ENCODE measurements around the gene CLEC16A. TPM values are rescaled to one million over a fixed set of nuclear protein-coding genes. Genes with fewer than 3 reads are reported as not detected.

Gene CLEC16A
- total and polyA plus RNA-seq, 2 experiments from 2014 or later = 9.9 to 24.1 TPM

DNA sequence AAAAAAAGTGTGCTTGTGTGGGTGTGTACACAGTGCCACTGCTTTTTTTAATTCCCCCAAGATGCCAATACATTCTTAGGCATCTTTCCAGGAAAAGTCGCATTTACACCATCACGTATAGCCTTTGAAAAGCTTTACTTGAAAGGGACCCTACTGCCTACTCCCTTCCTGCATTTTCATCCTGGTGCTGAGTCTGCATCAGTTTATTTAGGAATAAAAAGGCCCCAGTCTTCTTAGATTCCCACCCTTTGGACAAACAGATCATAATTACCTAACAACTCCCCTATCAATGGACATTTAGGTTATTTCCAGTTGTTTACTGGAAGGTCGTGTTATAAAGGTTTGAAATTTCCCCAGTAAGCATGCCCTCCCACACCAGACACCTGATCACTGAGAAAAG lies 54.9 kb downstream of the CLEC16A start (continued):
- TF ChIP-seq CTCF (conservative IDR thresholded peaks at IDR 0.05; ENCODE audit: low read depth in 2 of 2) = no peak
- TF ChIP-seq POLR2AphosphoS5 (IDR thresholded peaks at IDR 0.05; ENCODE audit: low read depth) = no peak
- TF ChIP-seq STAT1 (IDR thresholded peaks at IDR 0.05; ENCODE audit: unreplicated experiment) = no peak
- TF ChIP-seq JUNB (IDR thresholded peaks at IDR 0.05; ENCODE audit: unreplicated experiment) = no peak
- TF ChIP-seq, protein P1, sequence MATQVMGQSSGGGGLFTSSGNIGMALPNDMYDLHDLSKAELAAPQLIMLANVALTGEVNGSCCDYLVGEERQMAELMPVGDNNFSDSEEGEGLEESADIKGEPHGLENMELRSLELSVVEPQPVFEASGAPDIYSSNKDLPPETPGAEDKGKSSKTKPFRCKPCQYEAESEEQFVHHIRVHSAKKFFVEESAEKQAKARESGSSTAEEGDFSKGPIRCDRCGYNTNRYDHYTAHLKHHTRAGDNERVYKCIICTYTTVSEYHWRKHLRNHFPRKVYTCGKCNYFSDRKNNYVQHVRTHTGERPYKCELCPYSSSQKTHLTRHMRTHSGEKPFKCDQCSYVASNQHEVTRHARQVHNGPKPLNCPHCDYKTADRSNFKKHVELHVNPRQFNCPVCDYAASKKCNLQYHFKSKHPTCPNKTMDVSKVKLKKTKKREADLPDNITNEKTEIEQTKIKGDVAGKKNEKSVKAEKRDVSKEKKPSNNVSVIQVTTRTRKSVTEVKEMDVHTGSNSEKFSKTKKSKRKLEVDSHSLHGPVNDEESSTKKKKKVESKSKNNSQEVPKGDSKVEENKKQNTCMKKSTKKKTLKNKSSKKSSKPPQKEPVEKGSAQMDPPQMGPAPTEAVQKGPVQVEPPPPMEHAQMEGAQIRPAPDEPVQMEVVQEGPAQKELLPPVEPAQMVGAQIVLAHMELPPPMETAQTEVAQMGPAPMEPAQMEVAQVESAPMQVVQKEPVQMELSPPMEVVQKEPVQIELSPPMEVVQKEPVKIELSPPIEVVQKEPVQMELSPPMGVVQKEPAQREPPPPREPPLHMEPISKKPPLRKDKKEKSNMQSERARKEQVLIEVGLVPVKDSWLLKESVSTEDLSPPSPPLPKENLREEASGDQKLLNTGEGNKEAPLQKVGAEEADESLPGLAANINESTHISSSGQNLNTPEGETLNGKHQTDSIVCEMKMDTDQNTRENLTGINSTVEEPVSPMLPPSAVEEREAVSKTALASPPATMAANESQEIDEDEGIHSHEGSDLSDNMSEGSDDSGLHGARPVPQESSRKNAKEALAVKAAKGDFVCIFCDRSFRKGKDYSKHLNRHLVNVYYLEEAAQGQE (IDR thresholded peaks at IDR 0.05; ENCODE audit: unreplicated experiment) = no peak
- TF ChIP-seq ZNF331 (CRISPR knock-in tag; IDR thresholded peaks at IDR 0.05; ENCODE audit: low read depth) = no peak
- TF ChIP-seq EZH2phosphoT487 (IDR thresholded peaks at IDR 0.05; ENCODE audit: unreplicated experiment) = no peak
- TF ChIP-seq NANOG (IDR thresholded peaks at IDR 0.05; ENCODE audit: borderline replicate concordance) = no peak
- TF ChIP-seq ETS1 (IDR thresholded peaks at IDR 0.05) = no peak
- TF ChIP-seq ZNF114 (CRISPR knock-in tag; IDR thresholded peaks at IDR 0.05) = no peak
- TF ChIP-seq CREB1 (CRISPR knock-in tag; IDR thresholded peaks at IDR 0.05; ENCODE audit: low read depth) = no peak
- TF ChIP-seq EZH2 (IDR thresholded peaks at IDR 0.05; ENCODE audit: low read depth, unreplicated experiment) = no peak

DNA sequence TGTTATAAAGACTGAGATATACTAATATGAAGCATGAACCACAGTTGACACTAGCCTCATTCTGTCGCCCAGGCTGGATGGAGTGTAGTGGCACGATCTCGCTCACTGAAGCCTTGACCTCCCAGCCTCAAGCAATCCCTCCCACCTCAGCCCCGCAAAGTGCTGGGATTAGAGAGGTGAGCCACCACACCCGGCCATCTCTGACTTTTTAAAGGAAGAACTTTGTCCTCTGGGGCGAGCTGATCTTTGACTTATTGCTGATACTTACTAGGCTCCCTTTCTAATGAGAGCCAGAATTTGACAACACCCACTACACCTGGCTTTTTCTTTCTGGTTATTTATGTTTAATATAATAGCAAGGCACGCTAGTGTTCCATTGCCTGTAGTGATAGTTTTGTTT lies 57.2 kb downstream of the CLEC16A start:
- no peaks in the 10 kb centered on the region for H3K4me1 ChIP-seq (ENCODE audit: insufficient read depth)
- H3K4me2 ChIP-seq = no peak overlapping the region
- H3K4me1 Mint-ChIP-seq = no peaks in the 10 kb centered on the region
- DNase-seq (ENCODE audit: low spot score) (no peak), ATAC-seq (no peak)
- H3K36me3 ChIP-seq (ENCODE audit: insufficient read depth) = no peaks in the 10 kb centered on the region
- H4K20me1 ChIP-seq (replicated peaks; ENCODE audit: insufficient read depth) = peaks cover 5% of the 10 kb centered on the region; the same call in 1 of the 2 replicates
- H3K4me3 ChIP-seq = no peak overlapping the region
- H3K9me2 ChIP-seq (ENCODE audit: insufficient read depth) = no peaks in the 10 kb centered on the region
- H2AFZ ChIP-seq = no peak overlapping the region
- H3K9me3 Mint-ChIP-seq = no peaks in the 10 kb centered on the region
- H3K27me3 ChIP-seq (ENCODE audit: insufficient read depth) = no peaks in the 10 kb centered on the region
- no peak overlapping the region for H3K27ac ChIP-seq (ENCODE audit: low read depth)
- TF ChIP-seq ZNF331 (CRISPR knock-in tag; IDR thresholded peaks at IDR 0.05; ENCODE audit: low read depth) (no peak), ZNF114 (CRISPR knock-in tag; IDR thresholded peaks at IDR 0.05) (no peak), CREB1 (CRISPR knock-in tag; IDR thresholded peaks at IDR 0.05; ENCODE audit: low read depth) (no peak), JUNB (IDR thresholded peaks at IDR 0.05; ENCODE audit: unreplicated experiment) (no peak)
- H3K27me3 Mint-ChIP-seq (ENCODE audit: insufficient read depth, low read depth, poor library complexity) = peaks cover 2% of the 10 kb centered on the region
- H3K36me3 Mint-ChIP-seq (ENCODE audit: low read depth) = peaks cover 3% of the 10 kb centered on the region; the same call in 1 of the 3 replicates
- no peaks in the 10 kb centered on the region for H3K79me2 ChIP-seq (replicated peaks; ENCODE audit: insufficient read depth)
- H3F3A ChIP-seq (replicated peaks; ENCODE audit: low read depth) = no peaks in the 10 kb centered on the region
- no peak overlapping the region for H3K4me3 Mint-ChIP-seq
- no peak overlapping the region for H3K27ac Mint-ChIP-seq

Measured in GM23338 (cell line).